Measurements from ENCODE around the gene COPS7A. TPM values are rescaled to one million over a fixed set of nuclear protein-coding genes. Genes with fewer than 3 reads are reported as not detected.

The COPS7A gene
- total RNA-seq, 1 donor from 2014 or later = 24.5 TPM

DNA sequence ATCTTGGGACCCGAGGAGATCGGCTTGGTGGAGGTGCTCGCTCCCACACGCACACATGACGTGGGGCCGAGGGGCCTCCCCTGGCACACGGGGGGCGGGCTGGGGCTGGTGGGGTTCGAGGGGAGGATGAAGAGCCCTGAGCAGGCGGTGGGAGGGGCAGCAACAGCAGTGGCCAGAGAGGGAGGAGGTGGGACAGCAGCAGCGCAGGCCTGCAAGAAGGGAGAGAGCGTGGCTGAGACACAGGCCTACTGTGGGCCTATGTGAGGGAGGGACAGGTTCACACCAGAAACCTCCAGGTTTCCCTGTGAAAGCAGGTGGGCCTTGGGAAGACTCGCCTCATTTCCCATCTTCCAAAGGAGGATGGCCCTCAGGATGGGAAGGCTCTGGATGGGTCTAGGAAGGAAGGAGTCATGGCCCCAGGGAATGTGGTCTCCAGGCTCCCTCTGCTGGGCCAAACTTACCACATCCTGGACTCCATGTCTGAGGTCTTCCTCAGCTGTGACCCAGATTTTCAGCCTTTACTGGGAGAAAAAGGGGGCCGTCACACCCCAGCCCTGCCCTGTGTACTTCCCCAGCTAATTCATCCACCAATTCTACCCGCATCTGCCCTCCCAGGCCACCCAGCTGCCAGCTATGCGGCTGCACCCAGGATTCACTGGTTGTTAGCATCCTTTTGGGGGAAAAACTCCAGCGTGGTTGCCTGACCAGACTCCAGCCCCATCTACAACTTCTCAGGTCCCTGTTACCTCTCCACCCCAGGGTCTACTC, 26.1 kb upstream of the COPS7A start:
- Mint-ChIP-seq H3K4me3 (peak overlapping the region; percentile 57), H3K36me3 (peaks cover 10% of the 10 kb centered on the region), H3K9me3 (no peaks in the 10 kb centered on the region), H3K4me1 (peaks cover 35% of the 10 kb centered on the region), H3K27ac (peak overlapping the region; percentile 85), H3K27me3 (ENCODE audit: insufficient read depth, low read depth) (peaks cover 21% of the 10 kb centered on the region)
- H3K9me3 ChIP-seq (ENCODE audit: low read depth) = no peaks in the 10 kb centered on the region
- H3K36me3 ChIP-seq = no peaks in the 10 kb centered on the region
- no peak overlapping the region for H3K27ac ChIP-seq
- H3K79me2 ChIP-seq (ENCODE audit: low read depth) = peaks cover 19% of the 10 kb centered on the region
- H3K4me3 ChIP-seq = no peak overlapping the region
- H3K4me2 ChIP-seq = peak overlapping the region; percentile 91
- no peaks in the 10 kb centered on the region for H4K20me1 ChIP-seq (ENCODE audit: low read depth)
- peak; percentile 72 for DNase-seq (ENCODE audit: low spot score)
- no peak for TF ChIP-seq EZH2 (IDR thresholded peaks at IDR 0.05)
- peak; percentile 58 for TF ChIP-seq CTCF (IDR thresholded peaks at IDR 0.05)
- TF ChIP-seq EZH2phosphoT487 (IDR thresholded peaks at IDR 0.05) = no peak
- H3K4me1 ChIP-seq = peaks cover 13% of the 10 kb centered on the region
- H3K9ac ChIP-seq = no peak overlapping the region
- H3F3A ChIP-seq (ENCODE audit: low read depth) = peaks cover 34% of the 10 kb centered on the region
- no peak overlapping the region for H2AFZ ChIP-seq (replicated peaks)
- peaks cover 17% of the 10 kb centered on the region for H3K27me3 ChIP-seq

DNA sequence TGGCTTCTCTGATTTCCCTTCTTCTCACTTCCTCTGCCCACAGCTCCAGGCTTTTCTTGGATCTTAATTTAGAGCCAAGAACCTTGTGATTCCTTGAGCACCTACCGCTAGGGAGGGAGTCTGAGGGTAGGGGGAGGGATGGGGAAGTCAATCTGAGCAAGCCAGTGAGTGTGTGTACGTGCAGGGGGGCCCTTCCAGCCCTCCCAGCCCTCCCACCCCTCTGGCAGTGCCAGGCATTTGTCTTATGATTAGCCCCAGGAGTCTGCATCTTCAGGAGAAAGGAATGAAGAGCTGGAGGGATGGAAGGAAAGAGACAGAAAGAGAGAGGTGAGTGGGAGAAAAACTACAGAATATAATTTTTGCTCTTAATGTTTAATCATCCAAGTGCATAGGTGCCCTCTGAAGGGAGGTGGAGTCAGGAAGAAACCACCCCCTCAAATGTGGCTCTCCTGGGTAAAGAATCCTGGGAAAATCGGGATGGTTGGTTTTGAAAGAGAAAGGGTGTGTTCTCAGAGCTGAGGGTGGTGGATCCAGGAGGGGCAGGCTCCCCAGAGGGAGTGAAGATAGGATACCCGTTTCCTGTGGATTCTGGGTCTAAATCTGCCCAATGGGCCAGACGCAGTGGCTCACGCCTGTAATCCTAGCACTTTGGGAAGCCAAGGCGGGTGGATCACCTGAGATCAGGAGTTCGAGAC, 25.3 kb upstream of the COPS7A start:
- TF ChIP-seq EZH2 (IDR thresholded peaks at IDR 0.05) (no peak), EZH2phosphoT487 (IDR thresholded peaks at IDR 0.05) (no peak), CTCF (IDR thresholded peaks at IDR 0.05) (no peak)
- Histone ChIP-seq H3K27ac (no peak overlapping the region), H3K4me3 (no peak overlapping the region), H3K4me2 (peak overlapping the region; percentile 91), H3K4me1 (peaks cover 17% of the 10 kb centered on the region), H3K27me3 (peaks cover 17% of the 10 kb centered on the region), H4K20me1 (ENCODE audit: low read depth) (no peaks in the 10 kb centered on the region), H3K79me2 (ENCODE audit: low read depth) (peaks cover 19% of the 10 kb centered on the region), H3K9me3 (ENCODE audit: low read depth) (no peaks in the 10 kb centered on the region), H3F3A (ENCODE audit: low read depth) (peaks cover 41% of the 10 kb centered on the region), H2AFZ (replicated peaks) (no peak overlapping the region), H3K9ac (no peak overlapping the region), H3K36me3 (no peaks in the 10 kb centered on the region)
- Mint-ChIP-seq H3K27me3 (ENCODE audit: insufficient read depth, low read depth) (peaks cover 25% of the 10 kb centered on the region), H3K4me1 (peaks cover 32% of the 10 kb centered on the region), H3K36me3 (peaks cover 10% of the 10 kb centered on the region), H3K9me3 (no peaks in the 10 kb centered on the region), H3K27ac (peak overlapping the region; percentile 85), H3K4me3 (peak overlapping the region; percentile 88)
- DNase-seq (ENCODE audit: low spot score) = no peak

- no peak for DNase-seq (ENCODE audit: low spot score)
- Histone ChIP-seq H3K4me1 (peaks cover 20% of the 10 kb centered on the region), H3K79me2 (ENCODE audit: low read depth) (peaks cover 19% of the 10 kb centered on the region), H3F3A (ENCODE audit: low read depth) (peaks cover 49% of the 10 kb centered on the region), H3K27ac (no peak overlapping the region), H2AFZ (replicated peaks) (peak overlapping the region; percentile 93), H3K27me3 (peaks cover 17% of the 10 kb centered on the region), H4K20me1 (ENCODE audit: low read depth) (no peaks in the 10 kb centered on the region), H3K9me3 (ENCODE audit: low read depth) (no peaks in the 10 kb centered on the region), H3K9ac (peak overlapping the region; percentile 50), H3K36me3 (no peaks in the 10 kb centered on the region), H3K4me3 (peak overlapping the region; percentile 96), H3K4me2 (peak overlapping the region; percentile 91)
- Mint-ChIP-seq H3K27me3 (ENCODE audit: insufficient read depth, low read depth) (peaks cover 25% of the 10 kb centered on the region), H3K27ac (peak overlapping the region; percentile 91), H3K36me3 (peaks cover 10% of the 10 kb centered on the region), H3K4me3 (peak overlapping the region; percentile 88), H3K9me3 (no peaks in the 10 kb centered on the region), H3K4me1 (peaks cover 32% of the 10 kb centered on the region)
- TF ChIP-seq CTCF (IDR thresholded peaks at IDR 0.05) = no peak
- TF ChIP-seq EZH2phosphoT487 (IDR thresholded peaks at IDR 0.05) = no peak
- TF ChIP-seq EZH2 (IDR thresholded peaks at IDR 0.05) = no peak
Observed at GRCh38 chr12:6699259-6699988, 24.4 kb upstream of the COPS7A start.

Measured in neural progenitor cell (in vitro differentiated cells).